Stimulated activated CD4-positive, alpha-beta T cell treated with anti-CD3 and anti-CD28 coated beads, Interleukin-12 subunit alpha, Interleukin-12 subunit beta, amount 100 ng/mL, for 24 hours (primary cell): ENCODE measurements around the gene CAPG.

Experiments
- DNase-seq, 2 experiments: peaks; one replicate each; pipeline ENCODE4 v3.0.0-alpha.2; 2020; ENCODE audit warnings: low read depth in 2 of 2

The CAPG gene

GRCh38 chr2:85438201-85439024, 28.2 kb upstream of the CAPG start:
- DNase-seq = no peak

GRCh38 chr2:85437488-85438200, 27.5 kb upstream of the CAPG start:
- peak; percentile 44 to 61 for DNase-seq

- DNase-seq = no peak
These were observed 26.8 kb upstream of the CAPG start for GRCh38 chr2:85436836-85437487.

GRCh38 chr2:85435981-85436835, 26.0 kb upstream of the CAPG start:
- DNase-seq = no peak

- no peak for DNase-seq
These were observed 25.2 kb upstream of the CAPG start for GRCh38 chr2:85435220-85435958.

GRCh38 chr2:85434696-85435095, 24.5 kb upstream of the CAPG start:
- no peak for DNase-seq

GRCh38 chr2:85433511-85434089, 23.4 kb upstream of the CAPG start:
- no peak for DNase-seq

GRCh38 chr2:85431570-85432205, 21.5 kb upstream of the CAPG start:
- DNase-seq = no peak

GRCh38 chr2:85430752-85431569, 20.8 kb upstream of the CAPG start:
- no peak for DNase-seq

- no peak for DNase-seq
These were observed 19.7 kb upstream of the CAPG start for GRCh38 chr2:85429924-85430289.

GRCh38 chr2:85429213-85429923, 19.2 kb upstream of the CAPG start:
- no peak for DNase-seq

- no peak for DNase-seq
These were observed 18.2 kb upstream of the CAPG start for GRCh38 chr2:85428343-85428881.

- no peak for DNase-seq
These were observed 17.2 kb upstream of the CAPG start for GRCh38 chr2:85427300-85427835.

- no peak for DNase-seq
These were observed 15.4 kb upstream of the CAPG start for GRCh38 chr2:85425588-85425987.

- no peak for DNase-seq
These were observed 13.4 kb upstream of the CAPG start for GRCh38 chr2:85423525-85423924.

- no peak for DNase-seq
These were observed 11.9 kb upstream of the CAPG start for GRCh38 chr2:85422072-85422457.

GRCh38 chr2:85421260-85422071, 11.3 kb upstream of the CAPG start:
- no peak for DNase-seq
